GM18499 (cell line): ENCODE results near the gene TIMM44.
"Not testable (repeated sequence)": the region's sequence is repeated elsewhere in the genome, so short reads cannot be mapped to it uniquely, and the experiment has no call there.

Source experiments
- ATAC-seq: cut with Tn5 transposase; IDR thresholded peaks from one replicate; pipeline ENCODE4 v1.9.1; 2021; ENCODE audit warnings: moderate number of reproducible peaks; ENCODE audit not compliant: insufficient read depth, unreplicated experiment

Gene TIMM44

DNA sequence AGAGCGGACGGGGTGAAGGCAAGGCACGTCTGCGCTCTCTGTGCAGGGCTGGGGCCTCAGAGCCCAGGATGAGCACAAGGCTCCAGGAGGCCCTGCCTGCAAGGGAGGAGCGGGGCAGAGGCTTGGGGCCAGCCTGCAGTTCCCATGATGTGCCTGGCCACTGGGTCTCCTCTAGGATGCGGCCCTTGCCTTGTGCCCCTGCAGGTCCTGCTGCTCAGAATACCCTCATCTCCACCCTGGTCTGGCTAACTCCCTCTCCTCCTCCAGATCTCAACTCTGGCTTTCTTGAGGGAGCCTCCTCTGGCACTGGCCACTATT lies 34.2 kb upstream of the TIMM44 start:
- ATAC-seq = no peak

DNA sequence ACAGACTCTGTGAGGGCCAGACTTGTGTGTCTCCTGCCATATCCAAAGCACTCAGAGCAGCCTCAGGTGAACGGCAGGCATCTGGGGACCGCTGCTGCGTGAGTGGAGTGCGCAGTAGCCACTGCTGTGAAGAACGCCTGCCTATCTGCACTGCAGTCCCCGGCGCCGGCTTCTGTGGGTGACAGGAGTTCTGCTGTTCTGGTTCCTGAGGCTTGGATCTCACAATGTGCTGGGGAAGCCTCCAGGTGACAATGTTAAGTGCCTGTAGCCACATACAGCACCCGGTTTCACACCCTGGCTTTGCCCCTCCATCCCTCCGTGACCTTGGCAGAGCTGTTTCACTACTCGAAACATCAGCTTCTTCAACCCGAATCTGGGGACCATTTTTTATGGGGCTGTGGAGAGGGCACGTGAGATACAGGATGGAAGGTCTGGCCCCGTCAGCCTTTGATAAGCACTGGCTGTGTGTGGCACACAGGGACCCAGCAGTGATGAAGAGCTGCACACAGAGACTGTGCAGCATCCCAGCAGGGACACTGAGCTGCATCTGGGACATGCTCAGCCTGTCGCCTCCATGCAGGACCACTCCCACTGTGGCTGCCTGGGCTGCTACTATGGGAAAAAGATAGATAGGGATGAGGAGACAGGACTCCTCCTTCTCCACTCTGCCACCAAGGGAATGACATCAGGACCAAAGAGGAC lies 33.7 kb upstream of the TIMM44 start:
- no peak for ATAC-seq

- ATAC-seq = no peak
Measured at GRCh38 chr19:7976461-7976860, 33.0 kb upstream of the TIMM44 start.

DNA sequence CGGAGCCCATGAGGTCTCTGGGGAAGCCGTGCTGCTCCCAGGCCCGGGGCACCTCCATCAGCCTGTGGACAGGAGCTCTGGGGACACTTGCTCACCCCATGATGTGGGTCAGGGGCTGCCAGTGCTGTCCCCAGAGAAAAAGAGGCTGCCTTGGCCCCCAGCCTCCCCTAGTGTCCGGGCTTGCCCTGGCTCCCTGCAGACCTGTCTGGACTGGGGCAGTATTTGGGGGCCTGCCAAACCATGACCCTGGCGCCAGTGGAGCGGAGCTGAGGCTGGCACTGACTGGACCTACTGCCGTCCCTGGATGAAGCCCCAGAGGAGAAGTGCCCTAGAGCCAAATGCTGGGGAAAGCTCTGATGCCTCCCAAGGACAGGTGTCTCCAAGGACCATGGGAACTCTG lies 31.6 kb upstream of the TIMM44 start:
- no peak for ATAC-seq

GRCh38 chr19:7973883-7974282 lies 30.4 kb upstream of the TIMM44 start:
- ATAC-seq = no peak

DNA sequence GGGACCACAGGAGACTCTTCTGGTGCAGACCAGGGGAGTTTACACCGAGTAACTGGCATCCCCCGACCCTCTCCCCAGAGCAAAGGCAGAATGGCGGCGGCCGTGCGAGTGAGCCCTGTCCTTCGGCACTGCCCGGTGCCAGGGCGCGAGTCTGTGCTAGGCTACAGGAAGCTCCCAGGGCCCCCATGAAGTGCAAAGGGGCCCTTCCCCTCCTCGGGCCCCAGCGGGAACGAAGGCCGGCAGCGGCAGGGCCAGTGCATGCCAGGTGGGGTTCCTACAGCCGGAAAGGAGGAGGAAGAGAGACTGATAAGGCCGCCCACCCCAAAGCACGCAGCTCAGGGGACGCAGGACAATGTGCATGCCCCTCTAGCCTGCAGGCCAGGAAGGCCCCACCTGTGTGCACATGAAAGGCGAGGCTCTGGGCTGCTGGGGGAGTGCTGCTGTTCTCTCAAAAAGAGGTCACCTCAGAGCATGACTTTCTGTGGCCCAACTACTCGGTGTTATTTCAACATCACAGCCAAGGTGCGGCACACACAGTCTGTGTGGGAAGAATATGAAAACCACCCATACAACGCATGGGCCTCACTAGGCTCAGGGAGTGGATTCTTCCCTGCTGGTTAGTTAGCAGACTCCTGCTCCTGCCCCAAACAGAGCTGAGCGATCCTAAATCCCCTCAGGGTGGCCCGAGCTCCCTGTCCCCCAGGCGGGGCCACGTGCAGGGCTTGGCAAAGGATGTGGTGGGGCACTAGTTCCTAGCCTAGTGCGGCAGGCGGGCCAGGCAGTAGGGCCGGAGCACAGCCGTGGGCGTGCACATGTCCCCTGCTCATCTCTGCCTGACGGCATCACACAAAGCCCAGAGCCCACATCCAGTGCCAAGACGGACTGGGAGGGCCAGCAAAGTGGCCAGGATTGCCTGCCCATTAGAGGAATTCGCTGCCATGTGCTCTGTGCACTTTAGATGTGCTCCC lies 28.4 kb upstream of the TIMM44 start:
- ATAC-seq = no peak

- ATAC-seq = no peak
Measured at GRCh38 chr19:7970716-7971448, 27.4 kb upstream of the TIMM44 start.

DNA sequence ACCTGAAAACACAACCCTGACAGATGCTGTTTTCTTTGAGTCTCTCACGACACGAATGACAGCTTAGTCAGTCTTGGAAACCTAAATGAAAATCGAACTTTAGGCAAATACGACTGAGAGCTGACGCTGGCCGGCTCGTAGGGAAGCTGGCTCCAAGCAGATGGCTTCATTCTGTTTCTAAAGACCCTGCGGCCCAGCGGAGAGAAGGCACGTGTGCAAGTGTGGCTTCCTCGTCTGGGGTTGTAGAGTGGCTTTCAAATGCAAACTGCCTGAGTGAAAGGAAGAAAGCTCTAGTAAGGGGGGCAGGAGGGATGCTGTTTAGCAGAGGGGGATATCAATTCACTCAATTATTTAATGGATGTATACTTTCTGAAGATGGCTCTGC lies 26.1 kb upstream of the TIMM44 start:
- no peak for ATAC-seq

- ATAC-seq = no peak
Measured at GRCh38 chr19:7968796-7969554, 25.5 kb upstream of the TIMM44 start.

GRCh38 chr19:7968008-7968795 lies 24.7 kb upstream of the TIMM44 start:
- ATAC-seq = no peak

- no peak for ATAC-seq
Measured at GRCh38 chr19:7965921-7966665, 22.6 kb upstream of the TIMM44 start.

DNA sequence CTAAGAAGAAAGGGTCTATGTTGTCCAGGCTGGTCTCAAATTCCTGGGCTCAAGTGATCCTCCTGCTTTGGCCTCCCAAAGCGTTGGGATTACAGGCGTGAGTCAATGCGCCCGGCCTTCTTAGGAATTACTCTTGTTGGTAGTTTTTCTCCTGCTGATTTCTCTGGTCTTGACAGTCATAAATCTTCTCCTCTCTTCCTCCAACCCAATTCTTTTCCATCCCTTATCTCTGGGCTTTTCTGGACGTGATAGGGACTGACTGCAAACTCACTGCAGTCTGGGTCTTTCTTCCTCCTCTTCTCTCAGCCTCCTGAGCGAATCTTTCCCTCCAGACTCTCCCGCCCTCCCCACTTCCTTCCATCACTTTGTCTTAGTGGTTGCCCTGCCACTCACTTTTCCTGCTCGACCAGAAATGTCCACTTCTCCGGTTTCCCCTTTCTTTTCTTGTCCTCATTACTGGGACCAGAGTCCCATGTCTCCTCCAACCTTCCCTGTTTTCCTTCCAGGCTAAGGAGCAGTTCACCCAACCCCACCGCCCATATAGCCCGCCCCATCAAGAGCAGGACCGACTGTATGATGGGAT lies 21.9 kb upstream of the TIMM44 start:
- ATAC-seq = no peak

DNA sequence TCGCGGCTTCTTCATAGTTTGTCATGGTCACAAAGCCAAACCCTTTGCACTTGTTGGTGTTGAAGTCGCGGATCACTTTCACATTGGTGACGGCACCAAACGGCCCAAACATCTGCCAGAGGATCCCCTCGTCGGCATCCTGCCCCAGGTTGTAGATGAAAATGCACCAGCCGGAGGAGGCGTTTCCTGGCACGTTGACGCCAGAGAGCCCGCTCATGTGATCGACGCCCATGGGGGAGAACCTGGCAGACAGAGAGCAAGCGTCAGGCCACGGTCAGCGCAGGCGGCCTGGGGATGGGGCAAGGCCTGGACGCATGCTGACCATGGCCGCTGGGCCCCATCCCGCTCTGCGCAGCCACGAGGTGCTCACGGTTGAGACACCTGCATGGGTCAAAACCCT lies 20.1 kb upstream of the TIMM44 start:
- ATAC-seq = no peak

GRCh38 chr19:7962644-7963268 lies 19.3 kb upstream of the TIMM44 start:
- no peak for ATAC-seq

GRCh38 chr19:7961920-7962626 lies 18.6 kb upstream of the TIMM44 start:
- ATAC-seq = no peak

- ATAC-seq = not testable (repeated sequence)
Measured at GRCh38 chr19:7961082-7961481, 17.6 kb upstream of the TIMM44 start.

DNA sequence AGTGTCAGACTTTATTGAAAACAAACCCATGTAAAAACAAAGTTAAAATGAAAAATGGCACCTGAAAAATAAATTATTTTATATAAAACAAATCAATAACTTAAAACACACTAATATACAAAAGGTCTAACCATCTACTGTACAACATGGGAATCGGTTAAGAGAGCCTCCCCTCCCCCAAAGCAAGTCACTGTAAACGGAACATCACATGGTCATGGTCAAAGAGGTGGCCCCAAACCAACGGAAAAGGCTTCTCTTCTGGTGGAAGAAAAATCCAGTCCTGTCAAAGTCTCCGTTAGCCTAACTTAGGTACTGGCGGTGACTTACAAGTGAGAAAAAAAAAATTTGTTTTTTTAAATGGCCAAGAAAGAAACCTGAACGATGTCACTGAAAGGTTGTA lies 15.7 kb upstream of the TIMM44 start:
- ATAC-seq = no peak

GRCh38 chr19:7955696-7956095 lies 12.2 kb upstream of the TIMM44 start:
- no peak for ATAC-seq
